Measurements from ENCODE around the gene ALOXE3. TPM values are rescaled to one million over a fixed set of nuclear protein-coding genes. Genes with fewer than 3 reads are reported as not detected.

Gene ALOXE3
- total RNA-seq, 1 donor from 2014 or later, result not detected

DNA sequence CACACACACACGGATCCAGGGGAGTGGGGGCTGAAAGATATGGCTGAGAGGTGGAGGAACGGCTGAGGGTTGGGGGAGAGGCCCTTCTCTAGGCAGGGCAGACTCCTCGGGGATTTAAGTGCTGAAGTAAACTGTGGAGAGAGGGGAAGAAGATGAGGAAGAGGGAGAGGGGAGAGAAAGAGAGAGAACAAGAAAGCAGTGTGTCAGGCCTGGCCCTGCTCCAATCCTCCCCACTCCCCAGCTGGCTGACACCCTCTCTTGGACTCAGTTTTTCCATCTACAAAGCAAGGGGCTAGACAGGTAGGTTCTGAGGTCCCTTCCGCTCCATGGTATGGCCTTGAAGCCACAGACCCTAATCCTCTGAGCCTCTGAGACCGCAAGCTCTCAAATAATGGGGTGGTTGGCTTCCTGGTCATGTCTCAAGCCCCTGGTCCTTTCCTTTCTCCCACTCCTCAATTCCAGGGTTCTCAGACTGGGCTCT, 42.5 kb upstream of the ALOXE3 start:
- no peaks in the 10 kb centered on the region for H3K9me3 ChIP-seq (ENCODE audit: control insufficient read depth in 3 of 3, low read length in 3 of 3)
- H3K4me3 ChIP-seq (ENCODE audit: low read length in 3 of 3), result peak overlapping the region in 2 of 3 donors; percentile 52 to 89
- H3K9ac ChIP-seq (ENCODE audit: low read depth in 1 of 3, low read length in 3 of 3), result peak overlapping the region; percentile 62 to 99 (median 92)
- peaks cover 20 to 25% (median 23%) of the 10 kb centered on the region in 3 donors for H3K36me3 ChIP-seq (ENCODE audit: control insufficient read depth in 3 of 3, insufficient read depth in 3 of 3, low read length in 3 of 3)
- peaks cover 51 to 62% (median 53%) of the 10 kb centered on the region in 3 donors for H3K4me1 ChIP-seq (ENCODE audit: control insufficient read depth in 3 of 3, insufficient read depth in 3 of 3, low read length in 3 of 3)
- H3K27me3 ChIP-seq (ENCODE audit: control insufficient read depth in 3 of 3, insufficient read depth in 3 of 3, low read length in 3 of 3), result no peaks in the 10 kb centered on the region
- H3K27ac ChIP-seq (ENCODE audit: low read depth, low read length), result peak overlapping the region; percentile 99

- Histone ChIP-seq H3K4me1 (ENCODE audit: control insufficient read depth in 3 of 3, insufficient read depth in 3 of 3, low read length in 3 of 3) (peaks cover 53 to 67% (median 54%) of the 10 kb centered on the region in 3 donors), H3K27ac (ENCODE audit: low read depth, low read length) (no peak overlapping the region), H3K9ac (ENCODE audit: low read depth in 1 of 3, low read length in 3 of 3) (no peak overlapping the region), H3K27me3 (ENCODE audit: control insufficient read depth in 3 of 3, insufficient read depth in 3 of 3, low read length in 3 of 3) (no peaks in the 10 kb centered on the region), H3K36me3 (ENCODE audit: control insufficient read depth in 3 of 3, insufficient read depth in 3 of 3, low read length in 3 of 3) (peaks cover 20 to 26% (median 23%) of the 10 kb centered on the region in 3 donors), H3K9me3 (ENCODE audit: control insufficient read depth in 3 of 3, low read length in 3 of 3) (no peaks in the 10 kb centered on the region), H3K4me3 (ENCODE audit: low read length in 3 of 3) (no peak overlapping the region)
Measured at GRCh38 chr17:8160224-8160577, 41.9 kb upstream of the ALOXE3 start.

DNA sequence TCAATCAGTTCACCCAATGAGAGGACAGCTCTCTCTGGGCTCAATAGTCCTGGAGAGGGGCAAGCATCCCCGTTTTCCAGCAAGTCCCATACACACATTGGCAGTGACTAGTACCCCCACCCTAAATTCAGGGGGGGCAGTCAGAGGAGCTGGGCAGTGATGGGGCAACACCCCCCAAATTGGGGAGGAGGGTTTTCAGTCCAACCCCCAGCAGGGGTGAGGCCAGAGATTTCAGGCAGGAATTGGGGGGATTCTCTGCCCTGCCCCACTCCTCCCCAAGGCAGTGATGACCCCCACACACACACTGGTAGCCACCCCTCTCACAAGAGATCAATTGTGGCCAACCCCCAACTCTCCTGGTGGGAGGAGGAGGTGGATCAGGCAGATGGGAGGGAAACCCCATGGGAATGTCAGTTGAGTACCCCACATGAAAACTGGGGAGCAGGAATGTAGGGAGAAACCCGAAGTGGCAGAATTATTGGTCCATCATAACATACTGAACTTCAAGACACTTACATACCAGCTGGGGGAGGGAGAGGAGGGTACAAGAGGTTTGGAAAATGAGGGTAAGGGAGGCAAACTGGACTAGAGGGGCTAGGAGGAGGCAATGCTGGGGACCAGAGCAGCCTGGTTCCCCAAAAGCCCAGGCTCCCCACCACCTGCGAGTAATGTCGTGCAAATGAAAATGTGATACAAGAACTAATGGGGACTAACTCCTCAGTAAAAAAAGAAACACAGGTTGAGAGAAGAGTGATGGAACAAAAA, 41.3 kb upstream of the ALOXE3 start:
- Histone ChIP-seq H3K36me3 (ENCODE audit: control insufficient read depth in 3 of 3, insufficient read depth in 3 of 3, low read length in 3 of 3) (peaks cover 20 to 26% (median 23%) of the 10 kb centered on the region in 3 donors), H3K4me3 (ENCODE audit: low read length in 3 of 3) (no peak overlapping the region), H3K9ac (ENCODE audit: low read depth in 1 of 3, low read length in 3 of 3) (peak overlapping the region in 1 of 3 donors; percentile 20), H3K27me3 (ENCODE audit: control insufficient read depth in 3 of 3, insufficient read depth in 3 of 3, low read length in 3 of 3) (no peaks in the 10 kb centered on the region), H3K9me3 (ENCODE audit: control insufficient read depth in 3 of 3, low read length in 3 of 3) (no peaks in the 10 kb centered on the region), H3K27ac (ENCODE audit: low read depth, low read length) (peak overlapping the region; percentile 98), H3K4me1 (ENCODE audit: control insufficient read depth in 3 of 3, insufficient read depth in 3 of 3, low read length in 3 of 3) (peaks cover 54 to 63% (median 55%) of the 10 kb centered on the region in 3 donors)

DNA sequence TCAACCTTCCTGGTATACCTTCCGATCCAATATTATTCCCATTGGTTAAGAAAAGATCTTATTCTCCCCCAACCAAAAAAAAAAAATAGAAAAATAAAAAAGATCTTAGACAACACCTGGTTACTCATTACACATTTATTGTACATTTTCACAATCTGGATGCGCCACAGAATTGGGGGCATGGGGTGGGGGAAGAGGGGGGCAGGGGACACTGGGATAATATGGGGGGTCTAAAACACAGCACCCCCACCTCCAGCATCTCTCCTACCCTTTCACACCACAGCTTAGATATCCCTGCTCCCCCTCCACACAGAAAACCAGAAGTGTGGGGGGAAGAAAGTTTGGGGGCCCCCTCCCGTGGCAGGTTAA, 40.7 kb upstream of the ALOXE3 start:
- Histone ChIP-seq H3K9ac (ENCODE audit: low read depth in 1 of 3, low read length in 3 of 3) (peak overlapping the region in 1 of 3 donors; percentile 20), H3K4me3 (ENCODE audit: low read length in 3 of 3) (no peak overlapping the region), H3K9me3 (ENCODE audit: control insufficient read depth in 3 of 3, low read length in 3 of 3) (no peaks in the 10 kb centered on the region), H3K27ac (ENCODE audit: low read depth, low read length) (peak overlapping the region; percentile 98), H3K27me3 (ENCODE audit: control insufficient read depth in 3 of 3, insufficient read depth in 3 of 3, low read length in 3 of 3) (no peaks in the 10 kb centered on the region), H3K4me1 (ENCODE audit: control insufficient read depth in 3 of 3, insufficient read depth in 3 of 3, low read length in 3 of 3) (peaks cover 51 to 58% (median 51%) of the 10 kb centered on the region in 3 donors), H3K36me3 (ENCODE audit: control insufficient read depth in 3 of 3, insufficient read depth in 3 of 3, low read length in 3 of 3) (peaks cover 20 to 26% (median 23%) of the 10 kb centered on the region in 3 donors)

DNA sequence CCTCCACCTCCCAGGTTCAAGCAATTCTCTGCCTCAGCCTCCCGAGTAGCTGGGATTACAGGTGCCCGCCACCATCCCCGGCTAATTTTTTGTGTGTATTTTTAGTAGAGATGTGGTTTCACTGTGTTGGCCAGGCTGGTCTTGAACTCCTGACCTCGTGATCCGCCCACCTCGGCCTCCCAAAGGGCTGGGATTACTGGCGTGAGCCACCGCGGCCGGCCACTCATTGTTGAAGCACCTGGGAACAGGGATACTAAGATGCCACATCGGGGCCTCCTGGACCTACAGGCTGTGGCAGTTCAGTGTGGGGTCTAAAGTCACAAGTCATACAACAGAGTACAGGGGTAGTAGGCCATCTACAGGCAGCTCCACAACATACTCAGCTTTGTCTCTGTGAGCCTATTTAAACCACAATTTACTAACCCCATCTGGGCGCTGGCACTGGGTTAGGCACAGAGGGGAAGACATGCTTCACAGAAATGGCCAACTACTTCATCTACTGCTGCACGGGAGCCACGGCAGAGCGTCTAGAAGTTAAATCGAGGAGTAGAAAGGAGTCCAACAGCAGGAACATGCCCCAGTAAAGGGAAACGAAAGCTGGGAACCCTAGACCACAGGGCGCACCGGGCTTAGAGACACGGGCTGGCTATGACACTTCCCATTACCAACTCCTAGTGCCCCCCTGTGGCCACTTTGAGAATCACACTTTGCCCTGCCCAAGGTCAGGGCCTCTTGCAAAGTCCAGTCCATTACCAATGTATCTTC, 40.1 kb upstream of the ALOXE3 start:
- Histone ChIP-seq H3K36me3 (ENCODE audit: control insufficient read depth in 3 of 3, insufficient read depth in 3 of 3, low read length in 3 of 3) (peaks cover 20 to 26% (median 24%) of the 10 kb centered on the region in 3 donors), H3K27ac (ENCODE audit: low read depth, low read length) (peak overlapping the region; percentile 98), H3K9me3 (ENCODE audit: control insufficient read depth in 3 of 3, low read length in 3 of 3) (no peaks in the 10 kb centered on the region), H3K9ac (ENCODE audit: low read depth in 1 of 3, low read length in 3 of 3) (peak overlapping the region; percentile 23 to 80 (median 72)), H3K4me3 (ENCODE audit: low read length in 3 of 3) (peak overlapping the region; percentile 45 to 65 (median 53)), H3K4me1 (ENCODE audit: control insufficient read depth in 3 of 3, insufficient read depth in 3 of 3, low read length in 3 of 3) (peaks cover 51 to 57% (median 51%) of the 10 kb centered on the region in 3 donors), H3K27me3 (ENCODE audit: control insufficient read depth in 3 of 3, insufficient read depth in 3 of 3, low read length in 3 of 3) (no peaks in the 10 kb centered on the region)

DNA sequence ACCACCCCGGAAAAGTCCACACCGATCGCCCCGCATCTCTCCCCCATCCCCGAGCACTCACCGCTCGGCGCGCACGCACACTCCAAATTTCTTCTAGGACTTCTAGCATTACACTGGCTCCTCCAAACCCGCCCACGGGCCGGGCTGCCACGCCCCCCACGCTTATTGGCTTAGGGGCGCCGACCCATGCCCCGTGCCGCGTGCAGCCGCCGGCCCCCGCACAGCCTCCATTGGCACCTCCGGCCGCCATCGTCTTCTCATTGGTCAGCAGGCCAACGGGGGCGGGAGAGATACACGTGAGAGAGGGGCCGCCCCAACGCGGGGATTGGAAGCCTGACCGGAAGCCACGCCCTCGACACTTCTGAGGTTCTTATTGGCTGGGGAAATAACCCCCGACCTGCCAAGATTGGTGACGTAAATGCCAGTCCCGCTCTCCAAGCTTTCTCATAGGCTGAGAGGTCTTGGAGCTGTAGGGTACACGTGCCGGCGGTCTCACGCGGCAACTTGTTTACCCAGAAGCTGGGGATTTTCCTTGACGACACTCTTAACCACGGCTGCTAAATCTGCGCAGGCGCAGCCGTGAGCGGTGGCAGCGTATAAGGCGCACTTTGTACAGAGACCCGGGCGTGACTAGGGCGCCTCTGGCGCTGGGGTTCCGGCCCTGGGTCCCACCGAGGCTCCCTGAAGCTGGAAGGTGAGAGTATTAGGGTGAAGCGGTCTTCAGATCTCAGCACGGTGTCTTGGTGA, 38.1 kb upstream of the ALOXE3 start:
- peak overlapping the region; percentile 98 to 100 (median 99) for H3K4me3 ChIP-seq (ENCODE audit: low read length in 3 of 3)
- no peaks in the 10 kb centered on the region for H3K9me3 ChIP-seq (ENCODE audit: control insufficient read depth in 3 of 3, low read length in 3 of 3)
- no peaks in the 10 kb centered on the region for H3K27me3 ChIP-seq (ENCODE audit: control insufficient read depth in 3 of 3, insufficient read depth in 3 of 3, low read length in 3 of 3)
- H3K4me1 ChIP-seq (ENCODE audit: control insufficient read depth in 3 of 3, insufficient read depth in 3 of 3, low read length in 3 of 3), result peaks cover 51 to 63% (median 57%) of the 10 kb centered on the region in 3 donors
- H3K27ac ChIP-seq (ENCODE audit: low read depth, low read length), result peak overlapping the region; percentile 100
- H3K36me3 ChIP-seq (ENCODE audit: control insufficient read depth in 3 of 3, insufficient read depth in 3 of 3, low read length in 3 of 3), result peaks cover 20 to 26% (median 25%) of the 10 kb centered on the region in 3 donors
- H3K9ac ChIP-seq (ENCODE audit: low read depth in 1 of 3, low read length in 3 of 3), result peak overlapping the region; percentile 100

- Histone ChIP-seq H3K9ac (ENCODE audit: low read depth in 1 of 3, low read length in 3 of 3) (peak overlapping the region; percentile 100), H3K4me1 (ENCODE audit: control insufficient read depth in 3 of 3, insufficient read depth in 3 of 3, low read length in 3 of 3) (peaks cover 50 to 63% (median 55%) of the 10 kb centered on the region in 3 donors)
Measured at GRCh38 chr17:8155996-8156245, 37.6 kb upstream of the ALOXE3 start.

DNA sequence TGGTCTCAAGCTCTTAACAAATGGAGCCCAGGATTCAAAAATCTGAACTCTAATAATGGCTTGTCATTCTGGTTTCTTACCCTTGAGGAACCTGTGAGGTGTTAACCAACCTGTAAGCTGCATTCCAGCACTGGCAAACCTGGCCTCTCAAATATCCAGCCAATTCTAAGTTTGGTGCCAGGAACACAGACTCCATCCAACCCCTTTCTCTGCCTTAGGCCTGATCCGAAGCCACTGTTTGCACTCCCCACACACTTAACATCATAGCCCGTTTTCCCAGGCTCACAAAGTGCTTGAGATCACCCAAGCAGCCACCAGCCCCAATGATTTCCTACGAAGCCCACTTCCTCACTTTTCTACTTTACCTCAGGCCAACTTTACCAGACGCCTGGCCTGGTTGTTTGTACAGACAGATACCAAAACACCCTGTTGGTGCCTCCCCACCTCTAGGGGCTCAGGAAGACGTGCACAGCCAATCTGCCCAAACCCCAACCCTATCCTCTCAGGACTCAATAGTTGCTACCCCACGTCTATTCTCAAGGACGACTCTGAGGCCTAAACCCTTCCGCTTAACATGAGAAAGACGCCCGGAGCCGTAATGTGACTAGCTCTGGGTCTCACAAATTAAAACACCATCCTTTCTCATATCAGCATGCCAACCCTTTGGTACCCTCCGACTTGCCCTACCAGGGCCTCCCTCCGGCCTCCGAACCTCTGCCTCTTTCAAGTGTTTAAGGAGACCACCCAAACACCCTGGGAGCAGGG, 37.1 kb upstream of the ALOXE3 start:
- peaks cover 52 to 65% (median 57%) of the 10 kb centered on the region in 3 donors for H3K4me1 ChIP-seq (ENCODE audit: control insufficient read depth in 3 of 3, insufficient read depth in 3 of 3, low read length in 3 of 3)
- H3K9ac ChIP-seq (ENCODE audit: low read depth in 1 of 3, low read length in 3 of 3), result peak overlapping the region; percentile 100
- H3K27me3 ChIP-seq (ENCODE audit: control insufficient read depth in 3 of 3, insufficient read depth in 3 of 3, low read length in 3 of 3), result no peaks in the 10 kb centered on the region
- H3K36me3 ChIP-seq (ENCODE audit: control insufficient read depth in 3 of 3, insufficient read depth in 3 of 3, low read length in 3 of 3), result peaks cover 12 to 20% (median 20%) of the 10 kb centered on the region in 3 donors
- H3K9me3 ChIP-seq (ENCODE audit: control insufficient read depth in 3 of 3, low read length in 3 of 3), result no peaks in the 10 kb centered on the region
- H3K27ac ChIP-seq (ENCODE audit: low read depth, low read length), result peak overlapping the region; percentile 100
- peak overlapping the region; percentile 98 to 100 (median 99) for H3K4me3 ChIP-seq (ENCODE audit: low read length in 3 of 3)

More at GRCh38 chr17:8155996-8156245, 37.6 kb upstream of the ALOXE3 start:
- H3K27ac ChIP-seq (ENCODE audit: low read depth, low read length), result peak overlapping the region; percentile 100
- H3K9me3 ChIP-seq (ENCODE audit: control insufficient read depth in 3 of 3, low read length in 3 of 3), result no peaks in the 10 kb centered on the region
- H3K36me3 ChIP-seq (ENCODE audit: control insufficient read depth in 3 of 3, insufficient read depth in 3 of 3, low read length in 3 of 3), result peaks cover 15 to 21% (median 20%) of the 10 kb centered on the region in 3 donors
- no peaks in the 10 kb centered on the region for H3K27me3 ChIP-seq (ENCODE audit: control insufficient read depth in 3 of 3, insufficient read depth in 3 of 3, low read length in 3 of 3)
- peak overlapping the region; percentile 98 to 100 (median 99) for H3K4me3 ChIP-seq (ENCODE audit: low read length in 3 of 3)

DNA sequence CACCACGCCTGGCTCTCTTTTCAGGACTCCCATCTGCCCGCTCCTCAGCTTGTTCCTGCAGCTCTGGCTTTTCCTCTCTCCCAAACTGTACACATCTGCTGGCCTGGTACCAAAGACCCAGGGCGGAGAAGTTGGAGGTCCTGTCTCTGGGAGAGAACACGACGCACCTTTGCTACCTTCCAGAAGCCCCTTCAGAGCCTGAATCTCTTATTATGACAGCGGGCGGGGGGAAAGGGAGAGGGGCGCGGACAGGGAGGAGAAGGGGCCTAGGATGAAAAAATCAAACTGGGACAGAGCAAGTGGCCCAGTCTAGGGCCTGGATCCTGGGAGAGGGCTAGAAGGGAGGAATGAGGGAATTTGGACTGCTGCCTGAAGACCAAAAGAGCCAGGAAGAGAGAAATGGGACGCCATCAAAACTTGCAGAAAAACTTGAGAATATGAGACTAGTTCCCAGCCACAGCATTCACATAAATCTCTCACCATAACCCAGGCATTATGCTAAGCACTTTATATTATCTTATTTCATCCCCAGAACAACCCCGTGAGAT, 36.4 kb upstream of the ALOXE3 start:
- Histone ChIP-seq H3K9ac (ENCODE audit: low read depth in 1 of 3, low read length in 3 of 3) (peak overlapping the region; percentile 100), H3K4me3 (ENCODE audit: low read length in 3 of 3) (peak overlapping the region; percentile 98 to 100 (median 99)), H3K9me3 (ENCODE audit: control insufficient read depth in 3 of 3, low read length in 3 of 3) (no peaks in the 10 kb centered on the region), H3K27ac (ENCODE audit: low read depth, low read length) (peak overlapping the region; percentile 100), H3K27me3 (ENCODE audit: control insufficient read depth in 3 of 3, insufficient read depth in 3 of 3, low read length in 3 of 3) (no peaks in the 10 kb centered on the region), H3K4me1 (ENCODE audit: control insufficient read depth in 3 of 3, insufficient read depth in 3 of 3, low read length in 3 of 3) (peaks cover 58 to 68% (median 64%) of the 10 kb centered on the region in 3 donors), H3K36me3 (ENCODE audit: control insufficient read depth in 3 of 3, insufficient read depth in 3 of 3, low read length in 3 of 3) (peaks cover 13 to 23% (median 22%) of the 10 kb centered on the region in 3 donors)
